ENCODE results near the gene KIRREL3.

KIRREL3 gene

DNA sequence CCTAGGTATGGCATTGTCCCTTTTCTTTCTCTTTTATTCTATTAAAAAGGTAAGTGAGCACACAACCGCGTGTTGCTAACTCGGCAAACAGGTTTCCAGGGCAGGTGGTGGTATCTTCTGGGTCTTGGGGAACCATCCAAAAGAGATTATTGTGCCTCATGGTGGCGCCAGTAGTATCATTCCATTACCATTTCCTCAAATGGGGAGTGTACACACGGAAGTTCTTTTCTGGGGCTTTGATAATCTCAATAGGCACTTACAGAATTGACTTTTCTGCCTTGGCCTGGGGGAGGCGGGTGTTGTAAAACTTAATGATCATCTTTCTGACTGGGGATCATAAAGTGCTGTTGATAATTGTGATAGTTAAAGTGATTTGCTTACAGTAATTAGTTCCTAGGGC is 234.1 kb downstream of the KIRREL3 start:
- no peak for DNase-seq

DNA sequence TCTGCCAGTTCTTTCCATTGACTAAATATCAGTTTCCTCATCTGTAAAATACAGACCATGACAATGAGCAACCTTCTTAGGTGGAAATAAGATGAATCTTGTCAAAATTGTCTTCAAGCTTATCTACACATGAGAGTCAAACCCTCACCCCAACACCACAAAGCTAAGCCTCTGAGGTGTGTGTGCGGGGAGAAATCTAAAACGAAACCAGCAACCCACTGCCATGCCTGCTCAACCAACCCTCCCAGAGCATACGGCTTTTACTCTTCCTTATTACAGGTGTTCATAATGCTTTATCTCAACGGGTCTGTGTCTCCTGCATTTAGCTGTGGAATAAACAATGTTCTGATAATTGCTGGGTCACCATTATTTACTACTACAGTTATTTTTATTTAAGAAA is 235.4 kb downstream of the KIRREL3 start:
- no peak for DNase-seq

DNA sequence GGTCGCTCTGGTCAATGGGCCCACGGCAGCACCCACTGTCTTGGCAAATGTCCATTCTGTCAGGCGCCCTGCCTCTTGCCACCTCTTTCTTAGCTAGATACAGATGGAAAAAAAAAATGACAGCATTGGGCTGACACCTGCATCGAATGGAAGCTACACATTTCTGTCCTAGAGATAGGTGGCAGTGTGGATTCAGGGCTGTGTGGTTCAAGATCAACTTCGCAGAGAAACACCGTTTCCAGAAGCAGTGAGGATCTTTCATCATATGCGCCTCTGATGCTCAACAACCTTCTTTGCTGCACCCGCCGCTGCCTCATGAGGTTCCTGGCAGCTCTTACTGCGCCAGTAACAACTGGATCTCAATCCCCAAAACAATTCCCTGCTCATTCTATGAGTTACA is 236.3 kb downstream of the KIRREL3 start:
- no peak for DNase-seq

DNA sequence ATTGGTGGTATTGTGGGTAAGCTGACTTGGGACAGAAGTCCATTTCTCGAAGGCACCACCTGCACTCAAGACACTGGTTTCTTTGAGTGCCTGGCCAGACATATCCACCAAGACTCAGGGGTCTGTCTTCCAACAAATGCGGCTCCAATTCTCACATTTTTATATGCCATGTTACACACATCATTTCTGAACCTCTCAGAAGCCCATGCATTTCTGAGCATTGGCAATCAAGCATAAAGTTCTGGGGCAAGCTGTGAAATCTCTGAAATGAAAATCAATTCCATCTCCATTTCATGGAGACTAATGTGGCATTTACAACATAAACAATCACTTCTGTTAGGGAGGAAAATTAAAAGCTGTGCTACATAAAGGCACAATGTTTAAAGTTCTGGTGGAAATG is 243.7 kb downstream of the KIRREL3 start:
- no peak for DNase-seq

DNA sequence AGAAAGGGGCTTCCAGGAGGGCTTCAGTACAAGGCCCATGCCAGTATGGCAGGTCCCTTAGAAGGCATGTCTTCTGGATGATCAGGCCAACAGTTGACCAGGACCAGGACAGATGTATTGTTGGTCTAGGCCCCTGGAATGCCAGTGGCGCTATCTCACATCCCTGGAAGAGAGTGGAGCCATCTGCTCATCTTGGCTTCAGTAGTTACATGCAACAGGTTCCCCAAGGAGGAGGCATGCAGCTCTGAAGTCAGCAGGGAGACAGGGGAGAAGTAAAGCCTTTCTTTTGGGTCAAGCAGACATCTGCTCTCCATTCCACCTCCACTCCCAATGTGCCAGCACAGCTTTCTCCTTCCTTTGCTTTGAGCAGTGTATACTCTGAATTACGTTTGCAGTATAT is 244.1 kb downstream of the KIRREL3 start:
- DNase-seq = no peak

DNA sequence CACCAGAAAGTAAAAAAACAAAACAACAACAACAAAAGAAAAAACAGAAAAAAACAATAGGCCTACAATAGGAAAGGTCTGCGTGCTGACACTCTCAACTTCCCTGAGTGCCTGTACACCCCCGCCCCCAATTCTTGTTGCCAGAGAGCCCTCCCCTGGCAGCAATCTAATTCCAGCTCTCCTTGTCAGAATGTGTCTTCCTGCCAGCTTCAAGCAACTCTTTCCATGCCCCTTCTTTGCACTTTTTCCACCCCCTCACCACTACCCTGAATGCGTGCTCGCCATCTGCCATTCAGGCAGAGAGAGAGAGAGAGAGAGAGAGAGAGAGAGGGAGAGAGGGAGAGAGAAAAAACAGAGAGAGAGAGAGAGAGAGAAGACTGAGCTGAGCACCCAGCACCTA is 245.0 kb downstream of the KIRREL3 start:
- DNase-seq = no peak

DNA sequence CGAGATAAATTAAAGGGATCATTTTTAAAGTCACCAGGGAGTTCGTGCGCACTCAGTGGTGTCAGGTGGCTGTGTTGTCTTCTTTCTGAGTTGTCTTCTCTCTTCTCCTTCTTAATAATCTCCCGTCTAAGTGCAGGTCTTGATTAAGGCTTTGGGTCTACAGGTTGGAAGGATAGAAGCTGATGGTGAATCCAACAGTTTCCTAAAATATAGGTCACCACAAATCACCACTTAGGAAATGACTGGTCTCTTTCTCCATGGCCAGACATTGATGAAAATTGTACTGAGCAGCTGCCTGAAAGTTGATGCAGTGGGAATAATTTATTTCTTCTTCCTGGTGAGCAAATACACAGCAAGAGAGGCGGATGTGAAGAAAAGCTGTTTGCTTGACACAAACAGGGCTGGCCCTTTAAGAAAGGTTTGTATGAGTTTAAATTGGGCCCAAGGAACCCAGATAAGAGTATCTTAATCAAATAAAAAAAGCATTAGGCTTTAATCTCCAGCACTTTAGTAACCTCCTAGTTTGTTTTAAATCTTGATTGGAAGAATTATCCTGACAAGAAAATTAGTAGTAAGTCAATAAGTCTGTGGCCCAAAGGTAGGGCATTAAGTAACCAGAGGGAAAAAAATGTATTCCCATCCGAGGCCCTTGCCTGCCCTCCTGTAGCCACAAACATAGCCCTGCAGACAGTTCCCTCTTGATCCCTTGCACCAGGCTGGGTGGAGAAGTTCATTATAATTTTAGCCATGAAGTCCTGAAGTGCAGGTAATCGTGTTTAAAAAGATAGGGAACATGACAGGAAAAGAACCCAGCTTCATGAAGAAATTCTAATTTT is 245.8 kb downstream of the KIRREL3 start:
- DNase-seq = no peak

DNA sequence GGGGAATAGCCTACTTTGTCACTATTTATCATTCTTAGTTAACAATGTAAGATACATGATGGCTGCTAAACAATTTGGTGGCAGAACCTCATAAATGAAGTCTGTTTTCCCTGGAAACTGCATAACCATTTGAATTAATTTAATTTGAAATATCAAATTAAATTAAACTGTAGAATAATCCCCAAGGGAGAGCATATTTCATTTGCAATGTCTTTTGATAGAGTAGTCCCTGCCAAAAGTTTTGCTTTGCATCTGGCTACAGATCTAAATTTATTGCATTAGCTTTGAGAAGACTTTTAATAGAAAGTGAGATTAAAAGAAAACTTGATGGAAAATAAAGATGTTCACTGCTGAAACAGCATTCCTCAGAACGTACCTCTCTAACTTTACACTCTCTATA is 246.6 kb downstream of the KIRREL3 start:
- DNase-seq = no peak

DNA sequence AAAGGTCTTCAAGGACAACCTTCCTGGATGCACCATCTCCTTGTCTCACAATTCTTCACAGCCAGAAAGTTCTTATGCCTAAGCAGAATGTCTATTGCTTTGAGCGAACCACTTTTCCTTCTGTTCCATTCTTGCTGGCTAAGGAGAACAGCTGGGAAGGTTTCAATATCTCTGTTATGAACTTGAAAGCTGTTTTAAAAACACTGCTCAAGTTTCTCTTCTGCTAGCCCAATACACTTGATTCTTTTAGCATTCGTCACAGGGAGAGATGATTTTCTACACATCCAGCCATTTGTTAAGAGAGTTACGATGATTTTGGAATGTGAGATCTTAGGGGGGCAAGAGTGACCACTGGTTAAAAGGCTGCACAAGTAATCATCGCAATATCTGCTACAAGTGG is 249.3 kb downstream of the KIRREL3 start:
- DNase-seq = no peak

DNA sequence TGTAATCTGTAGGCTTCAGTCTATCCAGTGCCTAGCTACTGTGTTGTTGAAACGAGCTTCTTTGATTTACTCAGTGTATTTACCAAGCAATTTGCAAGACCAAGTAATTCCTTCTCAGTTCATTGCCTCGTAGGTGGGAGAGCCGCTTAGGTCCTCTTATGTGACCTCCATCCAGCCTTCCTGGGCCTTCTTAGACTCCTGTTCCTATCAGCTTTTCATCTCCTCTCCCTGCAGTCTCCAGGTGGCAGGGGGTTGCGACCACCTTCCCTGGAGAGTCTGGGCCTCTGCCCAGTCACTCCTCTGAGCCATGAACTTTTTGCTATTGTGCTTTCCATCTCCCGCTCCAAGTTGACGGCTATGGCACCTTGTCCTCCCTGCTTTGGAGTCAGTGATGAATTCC is 251.8 kb downstream of the KIRREL3 start:
- DNase-seq = no peak

DNA sequence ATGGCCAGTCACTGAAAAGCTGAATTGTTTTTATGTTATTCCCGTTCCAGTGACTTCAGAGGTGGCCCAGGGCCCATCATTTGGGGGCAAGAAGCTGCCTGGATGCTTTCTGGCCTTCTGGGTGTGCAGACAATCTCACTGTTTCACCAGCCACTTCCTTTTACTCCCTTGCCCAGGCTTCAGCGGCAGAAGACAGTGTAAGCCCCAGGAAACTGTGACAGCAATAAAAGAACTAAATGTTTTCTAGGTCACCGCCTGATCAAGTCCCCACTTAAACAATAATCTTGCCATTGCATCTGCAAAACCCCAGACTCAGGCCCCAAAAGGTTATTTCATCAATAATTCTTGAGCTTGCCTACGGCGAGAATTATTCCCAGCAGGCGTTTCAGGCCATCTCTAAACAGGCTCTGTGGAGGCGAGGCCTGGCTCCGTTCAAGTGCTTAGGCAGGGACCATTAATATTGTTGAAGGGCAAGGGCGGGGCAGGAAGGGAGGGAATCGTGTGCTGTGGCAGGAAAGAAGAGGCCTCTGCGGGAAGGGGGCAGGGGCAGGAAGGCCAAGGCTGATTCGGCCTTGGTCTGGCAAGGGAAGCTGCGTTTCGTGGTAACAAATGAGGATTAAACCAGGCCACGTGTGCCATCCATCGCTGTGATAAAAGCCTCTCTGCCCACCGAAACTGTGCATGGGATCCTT is 252.3 kb downstream of the KIRREL3 start:
- DNase-seq = no peak

DNA sequence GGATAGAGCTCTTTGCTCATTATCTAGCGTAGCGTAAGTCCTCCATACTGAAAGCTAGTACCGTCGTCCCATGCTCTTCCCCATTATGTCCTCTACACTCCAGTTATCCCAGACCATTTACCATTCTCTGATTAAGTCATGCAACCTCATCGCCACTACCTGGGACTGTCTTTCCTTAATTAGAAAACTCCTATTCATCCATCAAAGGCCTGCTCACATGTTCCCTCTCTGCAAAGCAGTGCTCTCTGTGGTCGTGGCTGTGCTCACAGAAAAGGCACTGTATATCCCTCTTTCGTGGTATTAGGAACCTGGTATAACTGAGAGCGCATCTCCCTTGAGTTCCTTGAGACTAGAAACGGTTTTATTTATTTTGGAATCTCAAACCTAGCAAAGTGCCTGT is 253.3 kb downstream of the KIRREL3 start:
- DNase-seq = no peak

DNA sequence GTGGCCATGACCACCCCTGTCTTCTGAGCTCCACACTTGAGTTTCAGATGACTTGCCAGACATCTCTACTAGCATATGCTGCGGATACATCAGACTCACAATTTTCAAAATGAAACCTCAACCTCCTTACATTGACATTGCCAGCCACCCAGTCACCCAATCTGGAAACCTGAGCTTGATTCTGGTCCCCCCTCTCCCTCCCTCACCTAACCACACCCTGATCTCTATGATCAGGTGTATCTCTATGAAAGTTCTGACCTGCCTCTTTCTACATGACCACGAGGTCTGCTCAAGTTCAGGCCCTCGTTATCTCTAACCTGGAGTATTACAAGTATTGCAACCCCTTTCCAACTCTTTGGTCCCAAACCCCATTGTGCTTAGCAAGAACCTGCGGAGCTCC is 254.1 kb downstream of the KIRREL3 start:
- no peak for DNase-seq

DNA sequence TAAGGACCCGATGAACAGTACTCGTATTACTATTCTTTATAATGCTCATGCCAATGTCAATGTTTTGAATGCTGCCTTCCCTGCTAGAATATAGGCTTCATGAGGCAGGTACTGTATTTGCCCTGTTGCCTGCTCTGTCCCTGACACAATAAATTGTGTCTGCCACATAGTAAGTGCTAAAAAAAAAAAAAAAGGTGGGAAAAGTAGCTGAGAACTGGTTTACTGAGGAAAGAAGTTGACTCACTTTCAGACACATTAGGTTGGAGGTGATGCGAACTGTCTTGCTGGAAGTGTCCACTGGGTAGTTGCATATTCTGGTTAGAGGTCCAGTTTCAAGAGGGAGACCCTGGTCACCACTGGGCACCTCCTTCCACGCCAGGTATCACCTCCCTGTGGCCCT is 255.9 kb downstream of the KIRREL3 start:
- no peak for DNase-seq

DNA sequence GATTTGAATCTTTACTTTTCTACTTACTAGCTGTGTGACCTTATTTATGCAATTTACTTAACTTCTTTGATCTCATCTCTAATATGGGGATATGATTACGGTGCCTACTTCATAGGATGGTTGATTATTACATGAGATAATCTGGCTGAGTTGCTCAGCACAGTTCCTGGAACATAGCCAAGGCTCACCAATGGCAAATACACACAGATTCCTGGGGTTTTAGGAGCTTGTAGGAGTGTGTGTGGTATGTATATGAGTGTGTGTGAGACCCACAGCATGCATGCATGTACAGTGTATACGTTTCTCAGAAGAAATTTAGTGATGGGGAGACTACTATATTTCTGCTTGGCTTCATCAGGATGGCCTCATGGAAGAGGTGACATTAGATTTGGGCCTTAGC is 256.9 kb downstream of the KIRREL3 start:
- DNase-seq = no peak

DNA sequence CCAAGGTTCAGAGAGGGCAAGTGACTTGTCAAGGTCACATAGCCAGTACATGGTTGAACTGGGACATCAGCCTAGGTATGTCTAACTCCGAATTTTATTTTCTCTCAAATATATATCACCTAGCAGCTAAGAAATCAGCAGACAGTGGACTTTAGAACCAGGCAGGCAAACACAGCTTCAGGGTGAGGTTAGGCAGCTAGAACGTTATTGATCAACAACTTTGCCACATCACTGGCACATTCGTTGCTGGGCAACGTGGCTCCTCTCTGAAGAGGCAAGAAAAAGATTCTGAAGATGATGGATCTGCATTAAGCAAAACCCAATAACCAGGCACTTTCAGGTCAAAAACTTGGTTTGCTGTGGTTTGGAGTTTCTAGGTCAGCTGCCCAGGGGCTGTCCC is 258.0 kb downstream of the KIRREL3 start:
- no peak for DNase-seq

DNA sequence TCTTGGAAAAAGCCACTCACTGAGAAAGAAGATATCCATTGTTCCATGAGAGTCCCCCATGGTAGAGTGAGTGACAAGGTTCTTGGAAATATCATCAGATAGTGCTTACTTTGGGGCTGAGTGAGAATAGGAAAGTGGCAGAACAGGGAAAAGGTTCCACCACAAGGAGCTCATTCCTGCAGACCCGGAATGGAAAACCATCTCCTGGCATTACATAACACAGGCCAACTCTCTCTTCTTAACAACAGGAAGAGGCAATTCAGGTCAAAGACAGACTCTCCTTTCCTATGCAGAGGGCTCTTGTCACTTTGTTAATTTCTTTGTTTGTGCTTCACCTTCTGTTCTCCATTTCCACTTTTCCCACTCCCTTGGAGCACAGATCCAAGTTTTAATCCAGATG is 259.7 kb downstream of the KIRREL3 start:
- DNase-seq = no peak

DNA sequence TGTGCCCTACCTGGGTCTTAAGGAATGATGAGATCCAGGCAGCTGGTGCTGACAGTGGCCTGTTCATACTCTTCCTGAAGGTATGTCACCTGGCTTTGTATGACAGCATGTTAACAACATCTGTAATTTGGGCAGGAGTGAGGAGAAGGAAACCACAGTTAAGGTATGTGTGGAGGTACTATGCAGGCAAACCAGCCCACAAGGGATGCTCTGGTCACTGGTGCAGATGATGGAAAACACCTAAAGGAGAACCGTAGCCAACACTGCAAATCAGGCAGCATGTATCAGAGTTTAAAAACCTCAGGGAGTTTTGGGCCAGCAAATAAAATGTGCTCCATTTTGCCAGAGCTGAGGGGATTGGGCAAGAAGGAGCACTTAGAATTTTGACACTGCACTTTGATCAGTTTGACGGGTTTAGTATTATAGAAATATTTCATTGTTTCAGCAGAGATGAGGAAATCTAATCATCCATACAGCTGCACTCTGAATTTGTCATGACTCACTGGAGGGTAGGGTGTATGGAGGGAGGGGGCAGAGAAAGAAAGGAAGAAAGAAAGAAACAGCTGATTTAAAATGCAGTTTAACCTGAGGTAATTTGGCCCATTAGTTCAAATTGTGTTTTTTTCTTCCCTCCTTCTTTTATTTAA is 260.9 kb downstream of the KIRREL3 start:
- no peak for DNase-seq

DNA sequence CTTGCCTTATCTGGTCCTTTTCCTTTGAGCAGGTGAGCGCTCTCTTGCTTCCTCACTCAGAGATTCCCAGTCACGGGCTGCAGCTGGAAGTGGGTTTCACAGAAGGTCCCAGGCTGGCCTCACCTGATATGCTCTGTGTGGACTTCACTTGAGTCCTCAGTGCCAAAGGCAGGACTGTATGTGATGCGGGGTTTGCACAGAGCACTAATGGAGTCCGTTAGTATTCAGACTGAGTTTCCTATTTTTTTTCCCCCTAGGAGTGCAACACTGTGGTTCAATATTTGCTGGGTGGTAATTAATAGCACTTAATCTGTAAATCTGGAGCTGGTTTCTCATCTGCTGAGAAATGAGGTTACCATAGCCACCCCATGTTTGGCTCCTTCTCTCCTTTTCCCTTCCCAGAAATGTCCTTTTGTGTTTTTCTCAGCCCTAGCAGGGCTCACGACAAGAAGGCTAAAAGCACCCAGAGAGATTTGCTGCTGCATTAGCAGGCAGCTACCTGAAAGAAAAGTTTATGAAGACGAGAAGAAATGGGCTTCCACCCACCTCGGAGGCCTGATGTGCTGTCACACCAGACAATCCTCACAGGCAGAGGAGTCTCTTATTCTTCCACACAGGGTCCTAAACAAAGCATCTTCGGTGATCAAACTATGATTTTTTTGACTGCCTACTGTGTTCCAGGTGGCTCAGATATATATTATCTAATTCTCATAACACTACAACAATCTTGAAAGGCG is 262.1 kb downstream of the KIRREL3 start:
- no peak for DNase-seq

DNA sequence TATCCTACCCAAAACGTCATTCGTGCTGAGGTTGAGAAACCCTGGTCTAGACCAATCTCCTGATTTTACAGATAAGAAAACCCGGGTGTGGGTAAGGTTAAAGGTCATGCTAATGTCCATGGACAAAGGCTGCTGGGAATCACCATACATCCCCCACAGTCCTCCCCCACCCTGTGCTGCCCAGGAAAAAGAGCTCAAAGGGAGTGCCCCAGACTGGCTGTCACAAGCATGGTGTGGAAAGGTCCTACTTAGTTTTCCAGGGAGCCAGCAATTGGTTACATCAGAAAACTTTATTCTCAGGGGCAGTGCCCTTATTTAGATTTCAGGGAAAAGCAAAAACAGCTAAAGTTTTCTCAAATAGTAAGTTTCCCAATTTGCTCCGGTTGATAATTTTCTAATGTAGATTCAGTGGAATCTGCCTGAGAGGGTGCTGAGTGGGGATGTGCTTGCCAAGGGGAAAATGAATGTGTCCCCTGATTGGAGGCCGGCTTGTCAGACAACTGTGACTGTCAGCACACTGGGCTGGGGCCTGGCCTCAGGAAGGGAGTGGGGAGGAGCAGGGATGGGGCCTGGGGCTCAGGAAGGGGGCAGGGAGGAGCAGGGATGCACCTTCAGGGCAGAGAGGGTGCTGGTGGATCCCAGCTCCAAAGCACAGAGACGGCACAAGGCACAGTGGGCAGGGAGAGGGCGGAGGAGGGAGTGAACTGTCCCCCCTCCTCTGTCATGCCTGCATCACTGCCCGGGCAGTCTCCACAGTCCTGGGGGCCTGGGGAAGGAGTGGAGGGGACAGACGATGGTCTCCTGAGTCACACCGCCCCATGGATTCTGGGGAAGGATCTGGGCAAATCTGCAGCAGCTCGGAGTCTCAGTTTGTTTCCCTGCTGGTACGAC is 263.6 kb downstream of the KIRREL3 start:
- no peak for DNase-seq

DNA sequence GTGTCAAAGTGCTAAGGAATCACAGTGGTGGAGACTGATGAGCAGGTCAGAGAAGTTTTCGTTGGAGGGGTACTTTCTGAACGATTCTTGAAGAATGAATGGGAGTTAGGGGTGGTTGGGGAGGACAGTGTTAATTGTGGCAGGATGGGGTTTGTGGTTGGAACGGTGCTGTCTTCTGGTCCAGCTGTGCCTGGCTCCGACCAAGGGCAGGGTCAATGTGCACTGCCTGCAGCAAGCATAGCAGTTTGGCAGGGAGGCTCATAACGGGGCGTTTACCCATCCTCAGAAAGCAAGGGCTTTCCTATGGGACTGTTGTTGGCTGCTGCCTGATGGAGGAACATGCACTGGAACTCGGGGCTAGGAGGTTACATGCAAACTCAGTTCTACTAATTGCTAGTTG is 265.8 kb downstream of the KIRREL3 start:
- no peak for DNase-seq

DNA sequence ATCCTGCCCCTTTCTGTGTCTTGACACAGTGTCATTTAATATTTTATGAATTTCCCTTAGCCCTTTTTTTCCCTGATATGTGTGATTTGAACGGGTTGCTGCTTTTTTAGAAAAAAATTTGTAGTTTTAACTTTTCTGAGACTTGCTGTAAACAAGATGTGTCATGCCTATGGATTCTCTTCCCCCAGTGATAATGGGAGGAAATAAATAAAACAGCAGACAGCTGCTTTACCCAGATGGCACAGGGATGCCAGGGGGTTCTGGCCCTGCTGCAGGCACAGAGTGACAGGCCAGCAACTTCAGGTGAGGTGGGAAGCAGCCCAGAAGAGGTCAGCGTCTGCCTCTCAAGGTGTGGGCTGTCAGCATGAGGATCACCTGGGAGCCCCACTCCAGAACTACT is 266.9 kb downstream of the KIRREL3 start:
- no peak for DNase-seq

All from activated T-cell treated with anti-CD3 and anti-CD28 coated beads for 4 hours (primary cell).